WTC11 (cell line): ENCODE results near the gene LEKR1.

ENCODE experiments used
- CTCF ChIP-seq: fragments of 200-600 bp; IDR thresholded peaks from 2 replicates; pipeline ENCODE4 v1.8.0; 2022; ENCODE audit warnings: antibody characterized with exemption
- ESRRA ChIP-seq: sonication (generic); formaldehyde crosslinking; IDR thresholded peaks from 2 replicates; pipeline ENCODE4 v1.8.1; 2022; ENCODE audit warnings: mild to moderate bottlenecking, missing genetic modification reagents, borderline replicate concordance
- NFYB ChIP-seq: sonication (generic); formaldehyde crosslinking; conservative IDR thresholded peaks from 2 replicates; pipeline ENCODE4 v1.8.0; 2022; ENCODE audit warnings: low read depth, missing genetic modification reagents
- PRDM15 ChIP-seq: sonication (generic); formaldehyde crosslinking; IDR thresholded peaks from 2 replicates; pipeline ENCODE4 v1.8.0; 2022; ENCODE audit warnings: missing genetic modification reagents
- SP1 ChIP-seq: sonication (generic); formaldehyde crosslinking; conservative IDR thresholded peaks from 2 replicates; pipeline ENCODE4 v1.8.1; 2022; ENCODE audit warnings: missing genetic modification reagents
- ZBTB21 ChIP-seq: sonication (generic); formaldehyde crosslinking; IDR thresholded peaks from 2 replicates; pipeline ENCODE4 v1.8.1; 2023; ENCODE audit warnings: mild to moderate bottlenecking, missing genetic modification reagents, borderline replicate concordance
- TF ChIP-seq, protein P1 (sequence below): sonication (generic); formaldehyde crosslinking; IDR thresholded peaks from 2 replicates; pipeline ENCODE4 v1.8.1; 2022; ENCODE audit warnings: low read depth, missing genetic modification reagents, borderline replicate concordance
- TF ChIP-seq, protein P2 (sequence below): sonication (generic); formaldehyde crosslinking; IDR thresholded peaks from 2 replicates; pipeline ENCODE4 v1.8.0; 2022; ENCODE audit warnings: mild to moderate bottlenecking, missing genetic modification reagents

DNA sequence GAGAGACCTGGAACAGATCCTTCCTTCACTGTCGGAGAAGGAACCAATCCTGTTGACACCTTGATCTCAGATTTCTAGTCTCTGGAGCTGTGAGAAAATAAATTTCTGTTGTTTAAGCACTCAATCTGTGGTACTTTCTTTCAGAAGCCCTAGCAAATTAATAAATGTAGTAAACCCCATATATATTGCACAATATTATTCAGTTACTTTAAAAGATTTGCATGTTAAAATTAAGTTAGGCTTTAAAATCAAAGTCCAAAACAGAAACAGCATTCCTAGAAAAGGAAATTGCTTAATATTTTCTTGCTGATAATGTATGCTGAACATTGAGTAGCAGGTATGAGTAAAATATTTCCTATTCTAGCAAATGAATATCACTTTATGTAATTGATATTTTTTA, 113.2 kb downstream of the LEKR1 start:
- TF ChIP-seq CTCF (no peak), NFYB (CRISPR knock-in tag) (no peak), PRDM15 (CRISPR knock-in tag) (no peak), ESRRA (CRISPR knock-in tag) (no peak), ZBTB21 (CRISPR knock-in tag) (no peak), SP1 (CRISPR knock-in tag) (no peak)
- TF ChIP-seq, protein P1, sequence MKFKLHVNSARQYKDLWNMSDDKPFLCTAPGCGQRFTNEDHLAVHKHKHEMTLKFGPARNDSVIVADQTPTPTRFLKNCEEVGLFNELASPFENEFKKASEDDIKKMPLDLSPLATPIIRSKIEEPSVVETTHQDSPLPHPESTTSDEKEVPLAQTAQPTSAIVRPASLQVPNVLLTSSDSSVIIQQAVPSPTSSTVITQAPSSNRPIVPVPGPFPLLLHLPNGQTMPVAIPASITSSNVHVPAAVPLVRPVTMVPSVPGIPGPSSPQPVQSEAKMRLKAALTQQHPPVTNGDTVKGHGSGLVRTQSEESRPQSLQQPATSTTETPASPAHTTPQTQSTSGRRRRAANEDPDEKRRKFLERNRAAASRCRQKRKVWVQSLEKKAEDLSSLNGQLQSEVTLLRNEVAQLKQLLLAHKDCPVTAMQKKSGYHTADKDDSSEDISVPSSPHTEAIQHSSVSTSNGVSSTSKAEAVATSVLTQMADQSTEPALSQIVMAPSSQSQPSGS (CRISPR knock-in tag) = no peak
- TF ChIP-seq, protein P2, sequence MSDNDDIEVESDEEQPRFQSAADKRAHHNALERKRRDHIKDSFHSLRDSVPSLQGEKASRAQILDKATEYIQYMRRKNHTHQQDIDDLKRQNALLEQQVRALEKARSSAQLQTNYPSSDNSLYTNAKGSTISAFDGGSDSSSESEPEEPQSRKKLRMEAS (CRISPR knock-in tag) = no peak
